Measurements from ENCODE around the gene FOXJ1. TPM values are rescaled to one million over a fixed set of nuclear protein-coding genes. Genes with fewer than 3 reads are reported as not detected.
A peak's percentile ranks its signal among the peaks of the same experiment; 100 is the strongest.

Gene FOXJ1
- total RNA-seq, 3 donors from 2014 or later: 0.15 TPM; not detected in 2

- Histone ChIP-seq H3K4me3 (no peak overlapping the region), H3K27me3 (no peaks in the 10 kb centered on the region), H3K27ac (no peak overlapping the region), H3K9me3 (no peaks in the 10 kb centered on the region), H3K36me3 (no peaks in the 10 kb centered on the region), H3K4me1 (no peaks in the 10 kb centered on the region)
- intact Hi-C loops (cut with DNase I; ENCODE audit: low total_unique reads): no loop called here
- no peak for DNase-seq (ENCODE audit: low spot score in 2 of 2)
- TF ChIP-seq POLR2A (IDR thresholded peaks at IDR 0.05): no peak
- TF ChIP-seq CTCF (IDR thresholded peaks at IDR 0.05): no peak
- no peak for TF ChIP-seq POLR2AphosphoS5 (IDR thresholded peaks at IDR 0.05)
Observed at GRCh38 chr17:76174037-76174436, 33.0 kb upstream of the FOXJ1 start.

- Histone ChIP-seq H3K27ac (no peak overlapping the region), H3K27me3 (no peaks in the 10 kb centered on the region), H3K4me3 (no peak overlapping the region), H3K4me1 (no peaks in the 10 kb centered on the region), H3K36me3 (no peaks in the 10 kb centered on the region), H3K9me3 (no peaks in the 10 kb centered on the region)
- TF ChIP-seq CTCF (IDR thresholded peaks at IDR 0.05): no peak
- no peak for TF ChIP-seq POLR2A (IDR thresholded peaks at IDR 0.05)
- no peak for TF ChIP-seq POLR2AphosphoS5 (IDR thresholded peaks at IDR 0.05)
- intact Hi-C loops (cut with DNase I; ENCODE audit: low total_unique reads): no loop called here
- DNase-seq (ENCODE audit: low spot score in 2 of 2): no peak
Observed at GRCh38 chr17:76173474-76173873, 32.4 kb upstream of the FOXJ1 start.

- H3K36me3 ChIP-seq: no peaks in the 10 kb centered on the region
- no peaks in the 10 kb centered on the region for H3K4me1 ChIP-seq
- H3K4me3 ChIP-seq: no peak overlapping the region
- no peak overlapping the region for H3K27ac ChIP-seq
- DNase-seq (ENCODE audit: low spot score in 2 of 2): no peak
- no peak for TF ChIP-seq CTCF (IDR thresholded peaks at IDR 0.05)
- no peak for TF ChIP-seq POLR2A (IDR thresholded peaks at IDR 0.05)
- TF ChIP-seq POLR2AphosphoS5 (IDR thresholded peaks at IDR 0.05): no peak
- H3K27me3 ChIP-seq: no peaks in the 10 kb centered on the region
- intact Hi-C loops (cut with DNase I; ENCODE audit: low total_unique reads): no loop called here
- no peaks in the 10 kb centered on the region for H3K9me3 ChIP-seq
Observed at GRCh38 chr17:76171706-76172105, 30.7 kb upstream of the FOXJ1 start.

- H3K27ac ChIP-seq: no peak overlapping the region
- DNase-seq (ENCODE audit: low spot score in 2 of 2): no peak
- intact Hi-C loops (cut with DNase I; ENCODE audit: low total_unique reads): no loop called here
Observed at GRCh38 chr17:76170114-76170513, 29.1 kb upstream of the FOXJ1 start.

GRCh38 chr17:76166906-76167305 is 25.9 kb upstream of the FOXJ1 start:
- intact Hi-C loops (cut with DNase I; ENCODE audit: low total_unique reads): no loop called here
- H3K4me3 ChIP-seq: no peak overlapping the region
- H3K4me1 ChIP-seq: no peaks in the 10 kb centered on the region
- H3K27ac ChIP-seq: peak overlapping the region in 1 of 2 donors; percentile 55
- H3K36me3 ChIP-seq: no peaks in the 10 kb centered on the region
- TF ChIP-seq CTCF (IDR thresholded peaks at IDR 0.05): no peak
- H3K9me3 ChIP-seq: no peaks in the 10 kb centered on the region
- H3K27me3 ChIP-seq: no peaks in the 10 kb centered on the region
- no peak for DNase-seq (ENCODE audit: low spot score in 2 of 2)

More at GRCh38 chr17:76170114-76170513, 29.1 kb upstream of the FOXJ1 start:
- Histone ChIP-seq H3K36me3 (no peaks in the 10 kb centered on the region), H3K9me3 (no peaks in the 10 kb centered on the region), H3K4me3 (no peak overlapping the region), H3K27me3 (no peaks in the 10 kb centered on the region), H3K4me1 (no peaks in the 10 kb centered on the region)
- TF ChIP-seq CTCF (IDR thresholded peaks at IDR 0.05) (no peak), POLR2AphosphoS5 (IDR thresholded peaks at IDR 0.05) (no peak), POLR2A (IDR thresholded peaks at IDR 0.05) (no peak)
